ENCODE results near the gene RAD23B. TPM values are rescaled to one million over a fixed set of nuclear protein-coding genes. Genes with fewer than 3 reads are reported as not detected.
A peak's percentile ranks its signal among the peaks of the same experiment; 100 is the strongest.

The RAD23B gene
- total RNA-seq, 1 experiment from 2014 or later = 176 TPM

GRCh38 chr9:107283623-107284616, 841 bp downstream of the RAD23B start:
- Histone ChIP-seq H3K79me2 (ENCODE audit: low read depth) (peaks cover 58% of the 10 kb centered on the region), H3K27me3 (ENCODE audit: insufficient read depth, low read depth) (no peaks in the 10 kb centered on the region), H3F3A (ENCODE audit: insufficient read depth, low read depth) (peaks cover 26% of the 10 kb centered on the region), H3K27ac (peak overlapping the region; percentile 88), H3K9me3 (ENCODE audit: insufficient read depth, low read depth) (no peaks in the 10 kb centered on the region), H4K20me1 (ENCODE audit: insufficient read depth) (peaks cover 47% of the 10 kb centered on the region), H3K4me1 (replicated peaks; ENCODE audit: insufficient read depth) (peaks cover 67% of the 10 kb centered on the region), H2AFZ (no peak overlapping the region), H3K4me2 (peak overlapping the region; percentile 89), H3K36me3 (ENCODE audit: low read depth) (peaks cover 7% of the 10 kb centered on the region; the same call in 1 of the 2 replicates), H3K4me3 (peak overlapping the region; percentile 77), H3K9me2 (ENCODE audit: insufficient read depth) (no peaks in the 10 kb centered on the region)
- intact Hi-C loops (cut with micrococcal nuclease; ENCODE audit: unreplicated experiment) = loop anchor here (1.0 to 10.0 kb wide), 5 partner anchors 41 to 471 kb away; no protein-coding TSS in a partner anchor
- DNase-seq = peak; percentile 89 to 92
- POLR2A ChIA-PET (ENCODE audit: unreplicated experiment) = interaction anchor here (0.6 to 1.0 kb wide), 5 partner anchors 18 to 1812 kb away, joined by 3 to 11 read pairs (median 4); no protein-coding TSS in a partner anchor
- no peak for TF ChIP-seq EZH2 (IDR thresholded peaks at IDR 0.05; ENCODE audit: low read depth)
- CTCF ChIA-PET = interaction anchor here (0.6 kb wide), 1 partner anchor 57 kb away, joined by 6 read pairs; no protein-coding TSS in a partner anchor
- TSS peak; percentile 44 for BruUV-seq (replicated peaks)

GRCh38 chr9:107284636-107285035, 1.6 kb downstream of the RAD23B start:
- intact Hi-C loops (cut with micrococcal nuclease; ENCODE audit: unreplicated experiment) = loop anchor here (5.0 to 10.0 kb wide), 3 partner anchors 112 to 470 kb away; no protein-coding TSS in a partner anchor
- H3K27ac ChIP-seq = peak overlapping the region; percentile 88
- no peaks in the 10 kb centered on the region for H3K27me3 ChIP-seq (ENCODE audit: insufficient read depth, low read depth)
- peak in 1 of 2 experiments; percentile 32 for DNase-seq
- peaks cover 7% of the 10 kb centered on the region; the same call in 1 of the 2 replicates for H3K36me3 ChIP-seq (ENCODE audit: low read depth)
- H3K4me1 ChIP-seq (replicated peaks; ENCODE audit: insufficient read depth) = peaks cover 74% of the 10 kb centered on the region
- ChIA-PET POLR2A (ENCODE audit: unreplicated experiment) (no interaction called here), CTCF (no interaction called here)
- peaks cover 54% of the 10 kb centered on the region for H4K20me1 ChIP-seq (ENCODE audit: insufficient read depth)
- no peaks in the 10 kb centered on the region for H3K9me3 ChIP-seq (ENCODE audit: insufficient read depth, low read depth)
- no peaks in the 10 kb centered on the region for H3K9me2 ChIP-seq (ENCODE audit: insufficient read depth)
- H3K4me2 ChIP-seq = peak overlapping the region; percentile 89
- H3F3A ChIP-seq (ENCODE audit: insufficient read depth, low read depth) = peaks cover 27% of the 10 kb centered on the region
- TF ChIP-seq EZH2 (IDR thresholded peaks at IDR 0.05; ENCODE audit: low read depth) = no peak
- no peak for TF ChIP-seq CTCF (conservative IDR thresholded peaks at IDR 0.05)
- BruUV-seq (replicated peaks) = no TSS peak
- H3K4me3 ChIP-seq = peak overlapping the region; percentile 77
- H2AFZ ChIP-seq = no peak overlapping the region
- H3K79me2 ChIP-seq (ENCODE audit: low read depth) = peaks cover 66% of the 10 kb centered on the region

GRCh38 chr9:107285286-107285685, 2.2 kb downstream of the RAD23B start:
- H3K36me3 ChIP-seq (ENCODE audit: low read depth) = peaks cover 7% of the 10 kb centered on the region; the same call in 1 of the 2 replicates
- no peaks in the 10 kb centered on the region for H3K9me2 ChIP-seq (ENCODE audit: insufficient read depth)
- CTCF ChIA-PET = no interaction called here
- H3F3A ChIP-seq (ENCODE audit: insufficient read depth, low read depth) = peaks cover 32% of the 10 kb centered on the region
- peaks cover 74% of the 10 kb centered on the region for H3K4me1 ChIP-seq (replicated peaks; ENCODE audit: insufficient read depth)
- peak overlapping the region; percentile 88 for H3K27ac ChIP-seq
- no TSS peak for BruUV-seq (replicated peaks)
- no peaks in the 10 kb centered on the region for H3K27me3 ChIP-seq (ENCODE audit: insufficient read depth, low read depth)
- H3K79me2 ChIP-seq (ENCODE audit: low read depth) = peaks cover 72% of the 10 kb centered on the region
- peak overlapping the region; percentile 89 for H3K4me2 ChIP-seq
- peaks cover 61% of the 10 kb centered on the region for H4K20me1 ChIP-seq (ENCODE audit: insufficient read depth)
- no peak overlapping the region for H2AFZ ChIP-seq
- POLR2A ChIA-PET (ENCODE audit: unreplicated experiment) = interaction anchor here (0.6 kb wide), 1 partner anchor 470 kb away, joined by 3 read pairs; no protein-coding TSS in a partner anchor
- no peak for TF ChIP-seq EZH2 (IDR thresholded peaks at IDR 0.05; ENCODE audit: low read depth)
- no peak for TF ChIP-seq CTCF (conservative IDR thresholded peaks at IDR 0.05)
- H3K4me3 ChIP-seq = peak overlapping the region; percentile 77
- intact Hi-C loops (cut with micrococcal nuclease; ENCODE audit: unreplicated experiment) = loop anchor here (10.0 kb wide), 2 partner anchors 150 to 470 kb away; no protein-coding TSS in a partner anchor
- H3K9me3 ChIP-seq (ENCODE audit: insufficient read depth, low read depth) = no peaks in the 10 kb centered on the region
- no peak for DNase-seq

Measured in PC-9 (cell line).